K562 (cell line): Measurements from ENCODE around the gene OLFML2B. TPM values are rescaled to one million over a fixed set of nuclear protein-coding genes. Genes with fewer than 3 reads are reported as not detected.

Experiments
- ATAC-seq: fragments of 200-7000 bp; cut with Tn5 transposase; 3 replicates; pipeline ENCODE4 v1.9.1; 2020; ENCODE audit warnings: moderate library complexity
- BruUV-seq: library from RNA; stranded (reverse); fragments of 400-500 nt; replicated peaks from 2 replicates; lab custom pipeline; 2021; lab: Mats Ljungman, UMichigan
- CTCF ChIA-PET: fragments of 300-600 bp; formaldehyde crosslinking; extraction: SDS; loops from one replicate; lab custom pipeline; 2021; ENCODE audit warnings: low intra/inter-chr PET ratio; lab: Yijun Ruan, JAX
- POLR2A ChIA-PET: fragments of 300-600, 350-650 bp; sonication (Branson Sonifier 250); formaldehyde crosslinking; extraction: SDS; loops from one replicate; lab custom pipeline; 2021; ENCODE audit warnings: antibody characterized with exemption, inconsistent platforms; lab: Yijun Ruan, JAX
- DNase-seq, 4 experiments: peaks; one replicate each; pipeline versions ENCODE4 v3.0.0 to v3.0.0-alpha.2; 2011 to 2018; ENCODE audit warnings: low spot score in 3 of 4, mixed read lengths in 3 of 4; ENCODE audit errors: extremely low read depth in 1 of 4
- FAIRE-seq: peaks from 2 replicates; lab custom pipeline; 2011; peaks lifted over from hg19 to GRCh38; lab: Jason Lieb, UNC
- H2AFZ ChIP-seq: 2 replicates; pipeline ENCODE4 v1.6.0; 2011; ENCODE audit warnings: low read depth, low read length, control low read depth, inconsistent platforms
- H3K27ac ChIP-seq: fragments of 200-600 bp; 3 replicates; pipeline ENCODE4 v1.8.0; 2011; ENCODE audit warnings: low read depth, mild to moderate bottlenecking, control low read depth, inconsistent platforms, low read length, moderate library complexity, mixed read lengths; ENCODE audit errors: extremely low read depth
- H3K27me3 ChIP-seq, 2 experiments: fragments of 300-600 bp in 1 of 2; 2 replicates in 1 of 2; 3 replicates in 1 of 2; pipeline versions ENCODE4 v1.6.0 to v1.8.0; 2011; ENCODE audit warnings: inconsistent platforms in 2 of 2, low read length in 2 of 2, mild to moderate bottlenecking in 1 of 2, mixed read lengths in 1 of 2, moderate library complexity in 1 of 2; ENCODE audit not compliant: control insufficient read depth in 2 of 2, insufficient read depth in 2 of 2
- H3K36me3 ChIP-seq: fragments of 300-600 bp; 3 replicates; pipeline ENCODE4 v1.8.0; 2011; ENCODE audit warnings: mild to moderate bottlenecking, low read length, inconsistent platforms; ENCODE audit not compliant: control insufficient read depth, insufficient read depth
- H3K4me1 ChIP-seq, 2 experiments: fragments of 200-600 bp in 1 of 2; replicated peaks in 1 of 2; 2 replicates in 1 of 2; 3 replicates in 1 of 2; pipeline versions ENCODE4 v1.5.1 to v1.8.0; 2011; ENCODE audit warnings: inconsistent platforms in 2 of 2, low read length in 2 of 2, mild to moderate bottlenecking in 1 of 2, mixed read lengths in 1 of 2, moderate library complexity in 1 of 2; ENCODE audit not compliant: control insufficient read depth in 2 of 2, insufficient read depth in 2 of 2
- H3K4me2 ChIP-seq: 2 replicates; pipeline ENCODE4 v1.6.1; 2011; ENCODE audit warnings: low read length, control low read depth, inconsistent platforms, mixed read lengths; ENCODE audit not compliant: insufficient read depth
- H3K4me3 ChIP-seq: fragments of 200-600 bp; sonication (generic), shearing (Covaris generic); 2 replicates; pipeline ENCODE4 v1.5.1; 2016; ENCODE audit warnings: control low read depth, inconsistent platforms
- H3K79me2 ChIP-seq: fragments of 200-600 bp; 3 replicates; pipeline ENCODE4 v1.8.0; 2011; ENCODE audit warnings: low read length, inconsistent platforms; ENCODE audit not compliant: control insufficient read depth, insufficient read depth
- H3K9ac ChIP-seq, 2 experiments: 2 replicates each; pipeline versions ENCODE4 v1.6.0 to v1.6.1; 2011; ENCODE audit warnings: low read depth in 2 of 2, low read length in 2 of 2, control low read depth in 1 of 2, inconsistent platforms in 1 of 2, mild to moderate bottlenecking in 1 of 2, mixed read lengths in 1 of 2; ENCODE audit not compliant: insufficient read depth in 1 of 2
- H3K9me1 ChIP-seq: one replicate; pipeline ENCODE4 v1.6.0; 2011; ENCODE audit warnings: inconsistent platforms, mild to moderate bottlenecking, low read length, moderate library complexity; ENCODE audit not compliant: control insufficient read depth, insufficient read depth
- H3K9me3 ChIP-seq: replicated peaks from 2 replicates; pipeline ENCODE4 v1.5.1; 2011; ENCODE audit warnings: low read depth, low read length, inconsistent platforms; ENCODE audit not compliant: control insufficient read depth, insufficient read depth
- H4K20me1 ChIP-seq: replicated peaks from 2 replicates; pipeline ENCODE4 v1.6.1; 2011; ENCODE audit warnings: low read length, inconsistent platforms, mixed read lengths; ENCODE audit not compliant: control insufficient read depth, insufficient read depth
- BRF1 ChIP-seq: IDR thresholded peaks from 3 replicates; pipeline ENCODE4 v1.6.1; 2011; ENCODE audit warnings: borderline replicate concordance, mild to moderate bottlenecking; ENCODE audit not compliant: insufficient read length; ENCODE audit errors: extremely low read depth
- FOXK2 ChIP-seq, 2 experiments: fragments of 450-650 bp; IDR thresholded peaks in 1 of 2; conservative IDR thresholded peaks in 1 of 2; 2 replicates each; pipeline ENCODE4 v1.6.1; 2016; ENCODE audit warnings: low read depth in 2 of 2, mild to moderate bottlenecking in 1 of 2
- FOXO4 ChIP-seq: fragments of 450-650 bp; formaldehyde crosslinking; IDR thresholded peaks from 2 replicates; pipeline ENCODE4 v1.4.0; 2020; ENCODE audit warnings: mild to moderate bottlenecking, moderate library complexity
- KAT7 ChIP-seq: sonication (generic); formaldehyde crosslinking; IDR thresholded peaks from 2 replicates; pipeline ENCODE4 v1.8.0; 2022; ENCODE audit warnings: missing genetic modification reagents, mild to moderate bottlenecking, borderline replicate concordance
- MYC ChIP-seq, 2 experiments: fragments of 250-450 bp in 1 of 2; sonication (Bioruptor Pico) in 1 of 2; IDR thresholded peaks; 2 replicates each; pipeline versions ENCODE4 v1.5.1 to v1.6.1; 2012 to 2021; ENCODE audit warnings: low read depth in 2 of 2, borderline replicate concordance in 1 of 2, improper control_type of control experiment in 1 of 2, low read length in 1 of 2, mild to moderate bottlenecking in 1 of 2, moderate library complexity in 1 of 2
- NONO ChIP-seq, 2 experiments: fragments of 200-400 bp in 1 of 2; fragments of 450-650 bp in 1 of 2; formaldehyde crosslinking in 1 of 2; IDR thresholded peaks; 2 replicates each; pipeline ENCODE4 v1.6.1; 2017; ENCODE audit warnings: low read depth in 2 of 2, mild to moderate bottlenecking in 2 of 2, moderate library complexity in 2 of 2, low read length in 1 of 2
- PHTF2 ChIP-seq: fragments of 250-450 bp; sonication (Bioruptor Pico); IDR thresholded peaks from 2 replicates; pipeline ENCODE4 v1.5.0; 2021; ENCODE audit warnings: mild to moderate bottlenecking
- RFX7 ChIP-seq: fragments of 250-450 bp; sonication (Bioruptor Pico); IDR thresholded peaks from 2 replicates; pipeline ENCODE4 v1.5.1; 2021; ENCODE audit warnings: mild to moderate bottlenecking
- SRSF1 ChIP-seq: fragments of 200-400 bp; formaldehyde crosslinking; IDR thresholded peaks from 2 replicates; pipeline ENCODE4 v1.6.1; 2017; ENCODE audit warnings: mild to moderate bottlenecking, low read depth, low read length, moderate library complexity
- TCFL5 ChIP-seq: fragments of 250-450 bp; sonication (Bioruptor Pico); conservative IDR thresholded peaks from 2 replicates; pipeline ENCODE4 v1.6.1; 2021; ENCODE audit warnings: mild to moderate bottlenecking, moderate library complexity, matching md5 sums
- WHSC1 ChIP-seq: IDR thresholded peaks from one replicate; pipeline ENCODE4 v1.6.1; 2012; ENCODE audit warnings: low read length, control low read depth, inconsistent platforms
- XRCC4 ChIP-seq: IDR thresholded peaks from one replicate; pipeline ENCODE4 v1.6.1; 2011; ENCODE audit not compliant: insufficient read depth, insufficient read length; ENCODE audit errors: extremely low read depth
- ZNF431 ChIP-seq: sonication (generic); formaldehyde crosslinking; IDR thresholded peaks from 2 replicates; pipeline ENCODE4 v1.8.0; 2022; ENCODE audit warnings: mild to moderate bottlenecking, missing genetic modification reagents
- ZNF785 ChIP-seq: fragments of 250-450 bp; sonication (Bioruptor Pico); IDR thresholded peaks from 2 replicates; pipeline ENCODE4 v1.4.0; 2020; ENCODE audit warnings: mild to moderate bottlenecking
- WGBS: fragments of 100-300 bp; shearing (Covaris generic); methylation state at CpG from one replicate; pipeline ENCODE4 v1.1.6; 2016; ENCODE audit warnings: low coverage, mixed read lengths; ENCODE audit not compliant: insufficient coverage; ENCODE audit errors: missing lambda C conversion rate; 5-methylcytosine and 5-hydroxymethylcytosine counted together
- in situ Hi-C: fragments of 300-500 bp; cut with MboI; formaldehyde crosslinking; loops from 4 replicates; pipeline ENCODE4 v1.15.0; 2018; ENCODE audit warnings: inconsistent platforms, mixed read lengths
- intact Hi-C: fragments of 100-400 bp; cut with micrococcal nuclease; formaldehyde crosslinking; loops from 2 replicates; pipeline ENCODE4 v1.14.2; 2022
- polyA plus RNA-seq, 8 experiments: library from polyadenylated mRNA; depleted of rRNA in 4 of 8; stranded (reverse) in 5 of 8; unstranded in 3 of 8; fragments of >200 nt; fragmentation: Nextera tagmentation in 2 of 8; fragmentation: Illumina TruSeq in 1 of 8; extraction: Ambion mirVana in 2 of 8; extraction: Trizol in 1 of 8; gene quantifications; 2 replicates each; pipeline versions ENCODE4 v1.2.1 to v1.2.3, GENCODE V29; 2011 to 2014; ENCODE audit warnings: inconsistent platforms in 1 of 8, missing spikeins in 1 of 8
- total RNA-seq, 7 experiments: library from RNA; depleted of rRNA in 6 of 7; stranded (reverse); fragments of >200 nt in 6 of 7; fragmentation: Illumina TruSeq in 2 of 7; extraction: Trizol in 2 of 7; gene quantifications; 2 replicates each; pipeline versions ENCODE4 v1.2.1 to v1.2.3, GENCODE V29; 2011 to 2021; ENCODE audit warnings: low replicate concordance in 1 of 7

OLFML2B gene
- total and polyA plus RNA-seq, 9 of the 15 experiments (the other 6 are each of a cell fraction or from before 2014, with no cell fraction given): not detected

DNA sequence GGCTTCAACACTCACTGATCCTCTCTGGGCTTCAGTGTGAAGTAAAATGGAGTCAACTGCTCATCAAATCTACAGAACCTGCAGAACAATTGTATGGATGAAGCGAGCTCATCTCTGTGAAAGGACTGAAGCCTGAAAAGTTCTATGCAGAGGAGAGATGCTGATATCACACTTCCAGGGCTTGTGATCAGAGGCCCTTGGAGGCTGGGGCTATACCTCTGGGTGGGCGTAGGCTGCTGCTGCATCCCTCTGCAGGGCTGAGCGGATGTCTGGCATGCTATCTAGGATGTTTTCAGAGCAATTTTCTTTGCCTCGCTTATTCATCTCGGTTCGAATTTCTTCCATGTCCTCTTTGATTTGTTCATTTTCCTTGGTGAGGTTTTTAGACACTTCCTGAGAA lies 17.6 kb downstream of the OLFML2B start:
- Histone ChIP-seq H2AFZ (no peak overlapping the region), H3K4me2 (no peak overlapping the region), H3K9me1 (no peaks in the 10 kb centered on the region), H3K79me2 (no peaks in the 10 kb centered on the region), H3K4me3 (no peak overlapping the region), H3K9ac (no peak overlapping the region), H3K9me3 (no peaks in the 10 kb centered on the region), H3K27ac (no peak overlapping the region), H3K4me1 (no peaks in the 10 kb centered on the region), H4K20me1 (no peaks in the 10 kb centered on the region), H3K36me3 (no peaks in the 10 kb centered on the region), H3K27me3 (peaks cover 45 to 82% of the 10 kb centered on the region in 2 experiments)
- intact Hi-C loops: no loop called here
- ChIA-PET POLR2A (interaction anchor here (0.6 kb wide), 1 partner anchor 10 kb away, joined by 3 read pairs; no protein-coding TSS in a partner anchor), CTCF (no interaction called here)
- no TSS peak for BruUV-seq
- in situ Hi-C loops: loop anchor here (25.0 kb wide), 1 partner anchor 544 kb away; no protein-coding TSS in a partner anchor
- TF ChIP-seq KAT7 (no peak), PHTF2 (CRISPR knock-in tag) (no peak), TCFL5 (CRISPR knock-in tag) (no peak), SRSF1 (no peak), XRCC4 (no peak), MYC (IDR thresholded peaks at IDR 0.05; ENCODE audit: low read depth, low read length) (no peak), MYC (CRISPR knock-in tag; IDR thresholded peaks at IDR 0.05; ENCODE audit: borderline replicate concordance, low read depth) (no peak), NONO (IDR thresholded peaks at IDR 0.05; ENCODE audit: low read depth in 2 of 2, low read length in 1 of 2) (no peak), WHSC1 (no peak), RFX7 (no peak), BRF1 (no peak), FOXK2 (conservative IDR thresholded peaks at IDR 0.05 in 1 of 2, IDR thresholded peaks at IDR 0.05 in 1 of 2; ENCODE audit: low read depth in 2 of 2) (no peak), FOXO4 (CRISPR knock-in tag) (no peak), ZNF431 (CRISPR knock-in tag) (no peak), ZNF785 (CRISPR knock-in tag) (no peak)
- FAIRE-seq (no peak), DNase-seq (no peak), ATAC-seq (no peak)
- 0% methylated on average over 6 of the region's 6 CpGs for whole genome bisulfite sequencing
